HFF-Myc (cell line): ENCODE data around the gene PANX2.

Source experiments
- DNase-seq: peaks from one replicate; pipeline ENCODE4 v3.0.0-alpha.2; 2011; ENCODE audit warnings: low read depth; ENCODE audit errors: extremely low read depth
- H3K4me3 ChIP-seq: replicated peaks from 2 replicates; pipeline ENCODE4 v1.5.1; 2011; ENCODE audit warnings: low read depth, mild to moderate bottlenecking, control low read depth, low read length
- CTCF ChIP-seq: IDR thresholded peaks from 2 replicates; pipeline ENCODE4 v1.5.1; 2012; ENCODE audit warnings: mild to moderate bottlenecking, low read depth, low read length, control low read depth; ENCODE audit errors: missing control alignments

The PANX2 gene

DNA sequence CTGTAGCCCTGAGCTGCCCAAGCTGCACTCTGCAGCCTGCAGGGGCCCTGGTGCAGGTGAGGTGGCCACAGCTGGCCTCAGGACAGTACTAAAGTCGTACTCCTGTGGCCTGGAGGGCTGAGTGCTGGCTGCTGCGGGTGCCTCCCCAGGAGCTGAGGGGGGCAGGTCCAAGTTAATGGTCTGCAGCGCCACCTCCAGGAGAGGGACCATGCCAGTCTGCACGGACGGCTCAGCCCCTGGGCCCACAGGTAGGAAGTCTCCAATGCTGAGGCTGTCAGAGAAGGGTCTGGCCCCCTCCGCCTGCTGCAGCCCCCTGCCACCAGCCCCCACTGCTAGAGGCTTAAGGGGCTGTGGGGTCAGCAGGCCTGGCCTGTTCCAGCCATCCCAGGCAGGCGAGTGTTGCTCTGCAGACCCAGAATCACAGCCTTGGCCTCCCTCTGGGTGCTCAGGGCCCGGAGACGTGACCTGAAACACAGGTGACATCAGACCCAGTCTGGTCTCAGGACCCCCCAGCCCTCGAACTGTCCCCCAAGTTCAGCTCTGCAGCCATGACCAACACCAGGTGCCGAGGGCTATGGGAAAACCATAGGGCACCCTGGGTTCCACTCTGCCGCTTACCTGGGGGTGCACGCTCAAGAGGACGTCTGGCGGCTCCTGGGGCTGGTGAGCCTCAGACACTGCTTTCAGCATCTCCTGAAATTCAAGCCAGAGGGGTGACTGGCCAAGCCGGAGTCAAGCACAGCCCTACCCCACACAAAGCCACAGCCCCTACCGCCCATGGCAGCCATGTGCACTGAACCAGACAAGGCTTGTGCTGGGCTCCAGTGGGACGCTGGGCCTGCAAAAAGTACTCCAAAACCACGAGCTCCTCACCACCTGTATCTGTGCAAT is 51.1 kb downstream of the PANX2 start:
- H3K4me3 ChIP-seq, result no peak overlapping the region
- no peak for DNase-seq
- TF ChIP-seq CTCF, result no peak

DNA sequence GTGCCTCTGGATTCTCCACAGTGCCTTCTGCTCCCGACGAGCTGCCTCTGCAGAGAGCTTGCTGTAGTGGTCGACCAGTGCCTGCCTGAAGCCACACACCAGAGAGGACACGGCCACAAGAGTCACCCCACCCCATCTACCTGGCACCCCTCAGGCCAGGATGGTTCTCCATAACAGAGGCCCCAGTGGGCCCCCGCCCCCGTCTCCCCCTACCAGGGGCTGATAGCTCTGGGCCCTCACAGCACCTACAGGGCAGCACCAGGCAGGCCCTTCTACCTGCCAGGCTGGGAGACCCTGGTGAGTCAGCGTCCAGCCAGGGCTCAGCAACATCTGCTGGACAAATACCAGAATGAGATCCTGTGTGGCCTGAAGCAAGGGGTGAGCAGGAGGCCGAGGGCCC is 52.0 kb downstream of the PANX2 start:
- TF ChIP-seq CTCF, result no peak

GRCh38 chr22:50224071-50224470 is 53.5 kb downstream of the PANX2 start:
- no peak for TF ChIP-seq CTCF
- no peak overlapping the region for H3K4me3 ChIP-seq
- DNase-seq, result no peak

More for the DNA sequence above, 52.0 kb downstream of the PANX2 start:
- no peak for DNase-seq
- H3K4me3 ChIP-seq, result no peak overlapping the region

GRCh38 chr22:50225200-50225969 is 54.9 kb downstream of the PANX2 start:
- no peak overlapping the region for H3K4me3 ChIP-seq
- no peak for DNase-seq
- no peak for TF ChIP-seq CTCF

DNA sequence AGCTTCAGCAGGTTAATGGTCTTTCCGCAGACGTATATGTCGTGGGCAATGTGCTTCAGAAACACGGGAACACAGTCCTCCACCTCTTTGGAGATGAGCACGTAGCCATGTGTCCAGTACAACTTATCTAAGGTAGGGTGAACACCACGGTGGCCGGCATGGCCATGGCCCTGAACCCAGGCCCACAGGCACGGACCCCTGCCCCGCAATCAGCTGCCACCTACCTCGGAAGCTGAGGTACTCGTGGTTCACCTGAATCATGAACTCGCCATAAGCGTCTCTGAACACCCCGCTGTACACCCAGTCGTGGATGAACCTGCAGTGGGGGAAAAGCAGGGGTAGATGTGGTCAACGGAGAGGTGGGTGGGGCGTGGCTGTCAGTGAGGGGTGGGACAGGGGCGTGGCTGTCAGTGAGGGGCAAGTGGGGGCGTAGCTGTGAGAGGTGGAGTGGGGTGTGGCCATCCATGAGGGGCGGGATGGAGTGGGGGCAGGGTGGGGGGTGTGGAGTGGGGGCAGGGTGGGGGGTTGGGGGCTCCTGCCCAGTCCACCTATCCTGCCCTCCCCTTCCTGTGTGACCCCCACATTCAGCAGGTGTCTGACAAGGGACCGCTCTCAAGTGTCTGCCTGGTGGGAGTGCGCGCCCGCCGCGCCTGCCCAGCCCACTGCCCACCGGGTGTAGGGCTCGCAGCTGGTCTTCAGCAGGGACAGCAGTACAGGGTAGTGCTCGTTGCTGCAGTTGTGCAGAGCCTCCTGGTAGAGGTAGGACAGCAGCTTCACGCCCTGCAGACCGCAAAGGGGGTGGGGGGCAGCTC is 55.7 kb downstream of the PANX2 start:
- DNase-seq, result no peak
- H3K4me3 ChIP-seq, result no peak overlapping the region

More for the DNA sequence above, 55.7 kb downstream of the PANX2 start:
- TF ChIP-seq CTCF, result no peak
